Fibroblast of lung (primary cell): Measurements from ENCODE around the gene DHX15. TPM values are rescaled to one million over a fixed set of nuclear protein-coding genes. Genes with fewer than 3 reads are reported as not detected.

ENCODE experiments used
- DNase-seq, 2 donors: peaks; one replicate each; pipeline versions ENCODE4 v3.0.0 to v3.0.0-alpha.2; 2010; ENCODE audit warnings: low read depth in 2 of 2
- H2AFZ ChIP-seq: 2 replicates; pipeline ENCODE4 v1.5.1; 2012; ENCODE audit warnings: low read length, control low read depth, inconsistent platforms
- H3K27ac ChIP-seq: 2 replicates; pipeline ENCODE4 v1.5.1; 2011; ENCODE audit warnings: low read length, control low read depth; ENCODE audit not compliant: insufficient read depth
- H3K27me3 ChIP-seq: 2 replicates; pipeline ENCODE4 v1.5.1; 2011; ENCODE audit warnings: mild to moderate bottlenecking, low read length; ENCODE audit not compliant: control insufficient read depth, insufficient read depth
- H3K36me3 ChIP-seq: 2 replicates; pipeline ENCODE4 v1.5.1; 2011; ENCODE audit warnings: low read length; ENCODE audit not compliant: control insufficient read depth, insufficient read depth
- H3K4me1 ChIP-seq: 2 replicates; pipeline ENCODE4 v1.5.1; 2011; ENCODE audit warnings: low read length; ENCODE audit not compliant: control insufficient read depth, insufficient read depth; ENCODE audit errors: extremely low read depth
- H3K4me2 ChIP-seq: 2 replicates; pipeline ENCODE4 v1.5.1; 2011; ENCODE audit warnings: low read length, control low read depth; ENCODE audit not compliant: insufficient read depth; ENCODE audit errors: extremely low read depth
- H3K4me3 ChIP-seq, 4 experiments: fragments of 200-600 bp in 1 of 4; sonication (generic) in 1 of 4; replicated peaks in 1 of 4; 2 replicates each; pipeline ENCODE4 v1.5.1; 2011 to 2016; ENCODE audit warnings: low read length in 4 of 4, low read depth in 3 of 4, mild to moderate bottlenecking in 3 of 4, control low read depth in 2 of 4, inconsistent platforms in 1 of 4, mixed read lengths in 1 of 4; ENCODE audit not compliant: insufficient read depth in 1 of 4; ENCODE audit errors: control extremely low read depth in 1 of 4
- H3K79me2 ChIP-seq: 2 replicates; pipeline ENCODE4 v1.5.1; 2012; ENCODE audit warnings: mild to moderate bottlenecking, low read length, inconsistent platforms; ENCODE audit not compliant: control insufficient read depth, insufficient read depth
- H3K9ac ChIP-seq: 2 replicates; pipeline ENCODE4 v1.5.1; 2011; ENCODE audit warnings: mild to moderate bottlenecking, low read length, control low read depth; ENCODE audit not compliant: insufficient read depth
- H3K9me3 ChIP-seq: 2 replicates; pipeline ENCODE4 v1.5.1; 2012; ENCODE audit warnings: low read depth, low read length; ENCODE audit not compliant: control insufficient read depth, insufficient read depth
- H4K20me1 ChIP-seq: 2 replicates; pipeline ENCODE4 v1.5.1; 2011; ENCODE audit warnings: low read length; ENCODE audit not compliant: control insufficient read depth, insufficient read depth; ENCODE audit errors: extremely low read depth
- EZH2 ChIP-seq: IDR thresholded peaks from 2 replicates; pipeline ENCODE4 v1.5.1; 2012; ENCODE audit warnings: low read length, control low read depth, mild to moderate bottlenecking; ENCODE audit errors: missing control alignments
- polyA plus RNA-seq, 2 donors: library from polyadenylated mRNA; depleted of rRNA in 1 of 2; stranded (reverse) in 1 of 2; unstranded in 1 of 2; fragments of >200 nt; gene quantifications; 2 replicates each; pipeline ENCODE4 v1.2.1, GENCODE V29; 2011 to 2012; ENCODE audit warnings: missing spikeins in 1 of 2
- total RNA-seq: library from RNA; depleted of rRNA; stranded (reverse); fragments of >200 nt; gene quantifications from 2 replicates; pipeline ENCODE4 v1.2.1, GENCODE V29; 2014
- TF ChIP-seq, protein P1 (sequence below), 2 donors: IDR thresholded peaks in 1 of 2; conservative IDR thresholded peaks in 1 of 2; 1 replicate in 1 of 2; 2 replicates in 1 of 2; pipeline ENCODE4 v1.5.1; 2011 to 2012; ENCODE audit warnings: low read length in 2 of 2, control low read depth in 1 of 2, inconsistent platforms in 1 of 2, low read depth in 1 of 2, mild to moderate bottlenecking in 1 of 2

DHX15 gene
- total and polyA plus RNA-seq, 2 donors (not counting 1 experiment from before 2014, with no cell fraction given), result 105 to 136 TPM

DNA sequence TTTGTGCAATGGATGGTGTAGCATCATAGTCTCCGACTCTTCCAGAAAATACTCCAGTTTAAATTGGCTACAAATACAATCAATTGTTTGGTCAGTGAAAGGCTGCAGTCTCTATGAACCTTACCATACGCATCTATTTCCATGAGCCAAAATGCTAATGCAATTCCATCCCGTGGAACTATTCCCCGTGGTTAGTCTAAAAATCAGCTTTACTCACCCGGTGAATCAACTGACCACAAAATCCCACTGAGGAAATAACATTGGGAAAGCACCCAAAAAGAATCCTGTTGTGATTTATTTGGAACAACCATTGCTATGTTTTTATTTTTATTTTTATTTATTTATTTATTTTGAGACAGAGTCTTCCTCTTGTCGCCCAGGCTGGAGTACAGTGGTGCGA, 87.1 kb downstream of the DHX15 start:
- Histone ChIP-seq H3K9ac (no peak overlapping the region), H3K27ac (no peak overlapping the region), H2AFZ (no peak overlapping the region), H3K9me3 (no peaks in the 10 kb centered on the region), H3K4me2 (no peak overlapping the region), H3K4me1 (no peaks in the 10 kb centered on the region), H3K36me3 (no peaks in the 10 kb centered on the region), H4K20me1 (no peaks in the 10 kb centered on the region), H3K79me2 (no peaks in the 10 kb centered on the region), H3K4me3 (no peak overlapping the region), H3K27me3 (peaks cover 4% of the 10 kb centered on the region)
- peak in 1 of 2 donors; percentile 25 for DNase-seq
- TF ChIP-seq EZH2, result no peak
- TF ChIP-seq, protein P1, sequence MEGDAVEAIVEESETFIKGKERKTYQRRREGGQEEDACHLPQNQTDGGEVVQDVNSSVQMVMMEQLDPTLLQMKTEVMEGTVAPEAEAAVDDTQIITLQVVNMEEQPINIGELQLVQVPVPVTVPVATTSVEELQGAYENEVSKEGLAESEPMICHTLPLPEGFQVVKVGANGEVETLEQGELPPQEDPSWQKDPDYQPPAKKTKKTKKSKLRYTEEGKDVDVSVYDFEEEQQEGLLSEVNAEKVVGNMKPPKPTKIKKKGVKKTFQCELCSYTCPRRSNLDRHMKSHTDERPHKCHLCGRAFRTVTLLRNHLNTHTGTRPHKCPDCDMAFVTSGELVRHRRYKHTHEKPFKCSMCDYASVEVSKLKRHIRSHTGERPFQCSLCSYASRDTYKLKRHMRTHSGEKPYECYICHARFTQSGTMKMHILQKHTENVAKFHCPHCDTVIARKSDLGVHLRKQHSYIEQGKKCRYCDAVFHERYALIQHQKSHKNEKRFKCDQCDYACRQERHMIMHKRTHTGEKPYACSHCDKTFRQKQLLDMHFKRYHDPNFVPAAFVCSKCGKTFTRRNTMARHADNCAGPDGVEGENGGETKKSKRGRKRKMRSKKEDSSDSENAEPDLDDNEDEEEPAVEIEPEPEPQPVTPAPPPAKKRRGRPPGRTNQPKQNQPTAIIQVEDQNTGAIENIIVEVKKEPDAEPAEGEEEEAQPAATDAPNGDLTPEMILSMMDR (conservative IDR thresholded peaks at IDR 0.05 in 1 of 2, IDR thresholded peaks at IDR 0.05 in 1 of 2; ENCODE audit: low read depth in 1 of 2, low read length in 2 of 2), result no peak

DNA sequence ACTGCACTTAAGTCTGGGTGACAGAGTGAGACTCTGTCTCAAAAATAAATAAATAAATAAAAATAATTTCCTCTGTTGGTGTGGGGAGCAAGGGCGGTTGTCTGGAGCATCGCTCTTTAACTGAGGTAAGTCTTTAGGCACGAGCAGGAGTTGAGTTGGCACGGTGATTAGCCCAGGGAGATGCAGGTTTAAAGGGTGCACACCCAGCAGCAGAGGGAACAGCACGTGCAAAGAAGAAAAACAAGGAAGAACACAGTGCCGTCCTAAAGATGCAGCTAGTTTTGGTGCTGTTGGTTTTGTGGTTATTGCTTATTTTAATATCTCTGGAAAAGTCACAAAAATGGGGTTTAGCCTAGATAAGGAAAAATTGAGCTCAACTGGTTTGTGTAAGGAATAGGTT, 87.8 kb downstream of the DHX15 start:
- Histone ChIP-seq H4K20me1 (no peaks in the 10 kb centered on the region), H3K4me3 (no peak overlapping the region), H3K9me3 (no peaks in the 10 kb centered on the region), H3K4me1 (no peaks in the 10 kb centered on the region), H3K4me2 (no peak overlapping the region), H3K36me3 (no peaks in the 10 kb centered on the region), H3K9ac (no peak overlapping the region), H3K27ac (no peak overlapping the region), H3K27me3 (peaks cover 4% of the 10 kb centered on the region), H3K79me2 (no peaks in the 10 kb centered on the region), H2AFZ (no peak overlapping the region)
- DNase-seq, result no peak
- no peak for TF ChIP-seq EZH2
- TF ChIP-seq, protein P1 (conservative IDR thresholded peaks at IDR 0.05 in 1 of 2, IDR thresholded peaks at IDR 0.05 in 1 of 2; ENCODE audit: low read depth in 1 of 2, low read length in 2 of 2), result no peak

DNA sequence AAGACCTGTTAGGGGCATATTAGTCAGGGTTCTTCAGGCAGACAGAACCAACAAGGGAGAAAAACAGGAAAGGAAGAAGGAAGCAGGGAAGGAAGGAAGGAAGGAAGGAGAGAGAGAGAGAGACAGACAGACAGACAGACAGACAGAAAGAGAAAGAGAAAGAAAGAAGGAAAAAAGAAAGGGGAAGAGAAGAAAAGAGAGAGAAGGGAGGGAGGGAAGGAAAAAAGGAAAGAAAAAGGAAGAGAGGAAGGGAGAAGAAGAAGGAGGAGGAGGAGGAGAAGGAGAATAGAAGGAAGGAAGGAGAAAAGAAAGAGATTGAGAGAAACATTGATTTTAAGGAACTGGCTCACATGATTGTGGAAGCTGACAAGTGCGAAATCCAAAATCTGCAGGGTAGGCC, 89.0 kb downstream of the DHX15 start:
- H3K4me1 ChIP-seq, result no peaks in the 10 kb centered on the region
- TF ChIP-seq, protein P1 (conservative IDR thresholded peaks at IDR 0.05 in 1 of 2, IDR thresholded peaks at IDR 0.05 in 1 of 2; ENCODE audit: low read depth in 1 of 2, low read length in 2 of 2), result no peak
- no peak for TF ChIP-seq EZH2
- H3K79me2 ChIP-seq, result no peaks in the 10 kb centered on the region
- H3K27ac ChIP-seq, result no peak overlapping the region
- H3K4me2 ChIP-seq, result no peak overlapping the region
- peaks cover 4% of the 10 kb centered on the region for H3K27me3 ChIP-seq
- no peak overlapping the region for H3K4me3 ChIP-seq
- H3K9ac ChIP-seq, result no peak overlapping the region
- H4K20me1 ChIP-seq, result no peaks in the 10 kb centered on the region
- no peak for DNase-seq
- H3K9me3 ChIP-seq, result no peaks in the 10 kb centered on the region
- H2AFZ ChIP-seq, result no peak overlapping the region
- no peaks in the 10 kb centered on the region for H3K36me3 ChIP-seq
